OCI-LY1 (cell line): ENCODE measurements around the gene FBXO47.

Source experiments
- H2AFZ ChIP-seq: fragments of 200-600 bp; sonication (generic), shearing (Covaris generic); 2 replicates; pipeline ENCODE4 v1.6.0; 2014; ENCODE audit warnings: antibody characterized with exemption, mild to moderate bottlenecking, low read length
- H3F3A ChIP-seq: fragments of 200-600 bp; sonication (generic), shearing (Covaris generic); 2 replicates; pipeline ENCODE4 v1.6.0; 2014; ENCODE audit warnings: mild to moderate bottlenecking, antibody characterized with exemption, low read length, moderate library complexity; ENCODE audit not compliant: insufficient read depth
- H3K27ac ChIP-seq: fragments of 200-600 bp; sonication (generic); 2 replicates; pipeline ENCODE4 v1.5.1; 2014; ENCODE audit warnings: low read length, mixed run types, mild to moderate bottlenecking, low read depth; ENCODE audit not compliant: poor library complexity, severe bottlenecking
- H3K27me3 ChIP-seq: fragments of 200-600 bp; sonication (generic); 2 replicates; pipeline ENCODE4 v1.6.0; 2014; ENCODE audit warnings: antibody characterized with exemption, mild to moderate bottlenecking, low read length, moderate library complexity; ENCODE audit not compliant: insufficient read depth
- H3K36me3 ChIP-seq: fragments of 200-600 bp; sonication (generic); 2 replicates; pipeline ENCODE4 v1.6.1; 2014; ENCODE audit warnings: mild to moderate bottlenecking, antibody characterized with exemption, low read length, moderate library complexity, mixed read lengths; ENCODE audit not compliant: insufficient read depth
- H3K4me1 ChIP-seq: fragments of 200-600 bp; sonication (generic); 2 replicates; pipeline ENCODE4 v1.5.1; 2014; ENCODE audit warnings: mild to moderate bottlenecking, low read length, moderate library complexity; ENCODE audit not compliant: insufficient read depth, severe bottlenecking
- H3K4me2 ChIP-seq: fragments of 200-600 bp; sonication (generic), shearing (Covaris generic); 2 replicates; pipeline ENCODE4 v1.6.1; 2014; ENCODE audit warnings: low read length
- H3K4me3 ChIP-seq: fragments of 200-600 bp; sonication (generic); 2 replicates; pipeline ENCODE4 v1.5.1; 2014; ENCODE audit warnings: low read length, low read depth, mild to moderate bottlenecking, mixed read lengths; ENCODE audit not compliant: poor library complexity, severe bottlenecking
- H3K79me2 ChIP-seq: fragments of 200-600 bp; shearing (Covaris generic); 2 replicates; pipeline ENCODE4 v1.6.1; 2016; ENCODE audit warnings: mixed run types, low read length, mixed read lengths; ENCODE audit not compliant: insufficient read depth
- H3K9ac ChIP-seq: fragments of 200-600 bp; sonication (generic), shearing (Covaris generic); 2 replicates; pipeline ENCODE4 v1.6.1; 2014; ENCODE audit warnings: mild to moderate bottlenecking, low read length, mixed read lengths
- H3K9me2 ChIP-seq: fragments of 200-600 bp; sonication (generic), shearing (Covaris generic); 2 replicates; pipeline ENCODE4 v1.6.1; 2014; ENCODE audit warnings: low read depth, mild to moderate bottlenecking, low read length, mixed read lengths
- H3K9me3 ChIP-seq: fragments of 200-600 bp; shearing (Covaris generic); 2 replicates; pipeline ENCODE4 v1.6.1; 2014; ENCODE audit warnings: low read length, mixed read lengths
- H4K20me1 ChIP-seq: fragments of 200-600 bp; sonication (generic), shearing (Covaris generic); 2 replicates; pipeline ENCODE4 v1.6.0; 2016; ENCODE audit warnings: mild to moderate bottlenecking, low read length; ENCODE audit not compliant: insufficient read depth
- EZH2 ChIP-seq: fragments of 200-600 bp; sonication (generic), shearing (Covaris generic); IDR thresholded peaks from 2 replicates; pipeline ENCODE4 v1.8.0; 2017; ENCODE audit warnings: borderline replicate concordance, mixed run types, mild to moderate bottlenecking, antibody characterized with exemption, low read length, moderate library complexity, mixed read lengths
- TF ChIP-seq, protein P1 (sequence below): fragments of 200-600 bp; sonication (generic), shearing (Covaris generic); IDR thresholded peaks from 2 replicates; pipeline ENCODE4 v1.5.1; 2017; ENCODE audit warnings: mild to moderate bottlenecking, antibody characterized with exemption, low read length, moderate library complexity, mixed read lengths

FBXO47 gene

GRCh38 chr17:38969281-38969680 lies 2.1 kb upstream of the FBXO47 start:
- H3K9me3 ChIP-seq = no peaks in the 10 kb centered on the region
- H3K9ac ChIP-seq = no peak overlapping the region
- H4K20me1 ChIP-seq = no peaks in the 10 kb centered on the region
- peaks cover 10% of the 10 kb centered on the region for H3K4me1 ChIP-seq
- no peaks in the 10 kb centered on the region for H3K79me2 ChIP-seq
- H3K27me3 ChIP-seq = peaks cover 8% of the 10 kb centered on the region; the same call in 1 of the 2 replicates
- no peak overlapping the region for H3K4me3 ChIP-seq
- H2AFZ ChIP-seq = no peak overlapping the region
- no peaks in the 10 kb centered on the region for H3K36me3 ChIP-seq
- no peaks in the 10 kb centered on the region for H3F3A ChIP-seq
- TF ChIP-seq, protein P1, sequence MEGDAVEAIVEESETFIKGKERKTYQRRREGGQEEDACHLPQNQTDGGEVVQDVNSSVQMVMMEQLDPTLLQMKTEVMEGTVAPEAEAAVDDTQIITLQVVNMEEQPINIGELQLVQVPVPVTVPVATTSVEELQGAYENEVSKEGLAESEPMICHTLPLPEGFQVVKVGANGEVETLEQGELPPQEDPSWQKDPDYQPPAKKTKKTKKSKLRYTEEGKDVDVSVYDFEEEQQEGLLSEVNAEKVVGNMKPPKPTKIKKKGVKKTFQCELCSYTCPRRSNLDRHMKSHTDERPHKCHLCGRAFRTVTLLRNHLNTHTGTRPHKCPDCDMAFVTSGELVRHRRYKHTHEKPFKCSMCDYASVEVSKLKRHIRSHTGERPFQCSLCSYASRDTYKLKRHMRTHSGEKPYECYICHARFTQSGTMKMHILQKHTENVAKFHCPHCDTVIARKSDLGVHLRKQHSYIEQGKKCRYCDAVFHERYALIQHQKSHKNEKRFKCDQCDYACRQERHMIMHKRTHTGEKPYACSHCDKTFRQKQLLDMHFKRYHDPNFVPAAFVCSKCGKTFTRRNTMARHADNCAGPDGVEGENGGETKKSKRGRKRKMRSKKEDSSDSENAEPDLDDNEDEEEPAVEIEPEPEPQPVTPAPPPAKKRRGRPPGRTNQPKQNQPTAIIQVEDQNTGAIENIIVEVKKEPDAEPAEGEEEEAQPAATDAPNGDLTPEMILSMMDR = no peak
- no peak for TF ChIP-seq EZH2
- H3K9me2 ChIP-seq = no peaks in the 10 kb centered on the region
- H3K27ac ChIP-seq = no peak overlapping the region
- no peak overlapping the region for H3K4me2 ChIP-seq

- H3K27ac ChIP-seq = no peak overlapping the region
- H3K4me1 ChIP-seq = no peaks in the 10 kb centered on the region
- H3K9me3 ChIP-seq = no peaks in the 10 kb centered on the region
- no peaks in the 10 kb centered on the region for H3K36me3 ChIP-seq
- H3K27me3 ChIP-seq = no peaks in the 10 kb centered on the region
- no peaks in the 10 kb centered on the region for H3K9me2 ChIP-seq
- H3K4me2 ChIP-seq = no peak overlapping the region
- no peaks in the 10 kb centered on the region for H3K79me2 ChIP-seq
- TF ChIP-seq EZH2 = no peak
- TF ChIP-seq, protein P1 = no peak
- H4K20me1 ChIP-seq = no peaks in the 10 kb centered on the region
- H3F3A ChIP-seq = no peaks in the 10 kb centered on the region
- no peak overlapping the region for H3K9ac ChIP-seq
- no peak overlapping the region for H3K4me3 ChIP-seq
- H2AFZ ChIP-seq = no peak overlapping the region
Observed at GRCh38 chr17:38961413-38961812, 5.8 kb downstream of the FBXO47 start.

DNA sequence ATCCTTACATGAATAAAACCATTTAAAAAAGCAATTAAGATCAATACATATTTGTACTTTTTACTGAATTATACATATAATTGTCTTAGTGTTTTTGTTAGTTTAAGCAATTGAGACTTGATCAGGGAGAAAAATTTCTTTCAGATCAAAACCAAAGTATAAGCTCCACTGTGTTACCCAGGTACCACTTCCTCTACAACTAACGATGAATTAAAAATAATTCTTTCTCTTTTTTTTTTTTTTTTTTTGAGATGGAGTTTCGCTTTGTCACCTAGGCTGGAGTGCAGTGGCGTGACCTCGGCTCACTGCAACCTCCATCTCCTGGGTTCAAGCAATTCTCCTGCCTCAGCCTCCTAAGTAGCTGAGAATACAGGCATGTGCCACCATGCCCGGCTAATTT lies 6.8 kb downstream of the FBXO47 start:
- Histone ChIP-seq H3K79me2 (no peaks in the 10 kb centered on the region), H3K9me3 (no peaks in the 10 kb centered on the region), H3K4me1 (no peaks in the 10 kb centered on the region), H3K9ac (no peak overlapping the region), H3K9me2 (no peaks in the 10 kb centered on the region), H4K20me1 (no peaks in the 10 kb centered on the region), H2AFZ (no peak overlapping the region), H3K4me3 (no peak overlapping the region), H3K27me3 (no peaks in the 10 kb centered on the region), H3F3A (no peaks in the 10 kb centered on the region), H3K27ac (no peak overlapping the region), H3K36me3 (no peaks in the 10 kb centered on the region), H3K4me2 (no peak overlapping the region)
- TF ChIP-seq EZH2 = no peak
- TF ChIP-seq, protein P1 = no peak
